ENCODE measurements around the gene ALG2. TPM values are rescaled to one million over a fixed set of nuclear protein-coding genes. Genes with fewer than 3 reads are reported as not detected.

ALG2 gene
- total and polyA plus RNA-seq, 2 of the 4 experiments (the other 2 are of a cell fraction), result 36.4 to 38.4 TPM

DNA sequence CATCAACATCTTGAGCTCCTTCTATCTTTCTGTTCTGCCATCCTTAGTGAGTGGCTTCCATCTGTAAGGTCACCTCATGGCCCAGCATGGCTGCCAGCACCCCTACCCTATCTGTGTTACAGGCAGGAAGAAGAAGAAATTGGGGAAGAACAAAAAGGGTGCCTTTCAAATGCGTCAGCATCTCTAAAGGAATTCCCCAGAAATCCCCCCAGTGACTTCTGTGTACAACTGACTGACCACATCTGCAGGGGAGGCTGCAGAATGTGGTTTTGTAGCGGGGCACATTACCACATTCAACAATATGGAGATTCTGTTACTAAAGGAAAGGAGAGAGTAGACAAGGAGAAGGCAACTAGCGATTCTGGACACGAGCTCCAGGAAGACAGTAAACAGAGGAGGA lies 40.1 kb downstream of the ALG2 start:
- Histone ChIP-seq H3K4me2 (ENCODE audit: low read depth, low read length) (no peak overlapping the region), H2AK5ac (ENCODE audit: low read depth, low read length) (no peak overlapping the region), H2BK120ac (ENCODE audit: low read depth, low read length) (no peak overlapping the region), H3K9me1 (ENCODE audit: insufficient read depth, low read length) (peaks cover 6% of the 10 kb centered on the region; the same call in 1 of the 2 replicates), H4K5ac (ENCODE audit: low read depth, low read length) (no peak overlapping the region), H3K9me3 (ENCODE audit: control insufficient read depth, insufficient read depth, low read length) (no peaks in the 10 kb centered on the region), H3K27ac (ENCODE audit: insufficient read depth, low read length) (no peak overlapping the region), H4K91ac (ENCODE audit: insufficient read depth, low read depth, low read length) (no peak overlapping the region), H3K79me1 (ENCODE audit: low read depth in 1 of 2, low read length in 2 of 2) (no peaks in the 10 kb centered on the region), H2BK15ac (ENCODE audit: low read depth, low read length) (0 out of 3 replicates have a peak overlapping the region, but pooled peaks have one; percentile 11), H4K20me1 (ENCODE audit: insufficient read depth, low read length) (no peaks in the 10 kb centered on the region), H3K4me1 (ENCODE audit: control insufficient read depth, insufficient read depth, low read length) (peaks cover 8% of the 10 kb centered on the region), H3K56ac (ENCODE audit: extremely low read depth, insufficient read depth, low read length) (no peak overlapping the region), H3K18ac (ENCODE audit: low read depth, low read length) (no peak overlapping the region), H3K23ac (ENCODE audit: low read depth, low read length) (no peak overlapping the region), H2BK5ac (ENCODE audit: low read depth, low read length, poor library complexity, severe bottlenecking) (no peak overlapping the region), H2AFZ (replicated peaks; ENCODE audit: low read length, poor library complexity) (no peak overlapping the region), H3K14ac (replicated peaks; ENCODE audit: low read depth, low read length) (no peak overlapping the region), H2AK9ac (replicated peaks; ENCODE audit: low read depth, low read length, poor library complexity) (no peak overlapping the region), H3K27me3 (ENCODE audit: control insufficient read depth, insufficient read depth, low read length) (no peaks in the 10 kb centered on the region), H4K8ac (ENCODE audit: low read depth in 2 of 2, low read length in 2 of 2) (peak overlapping the region in 1 of 2 experiments; percentile 53; a peak in 1 of 4 replicates), H3K9ac (ENCODE audit: low read depth, low read length) (no peak overlapping the region), H3K4ac (ENCODE audit: low read depth, low read length) (no peak overlapping the region), H3K4me3 (ENCODE audit: insufficient read depth, low read depth, low read length) (no peak overlapping the region), H3K36me3 (ENCODE audit: control insufficient read depth, insufficient read depth, low read length) (no peaks in the 10 kb centered on the region), H2BK20ac (ENCODE audit: low read depth, low read length) (no peak overlapping the region)
- ChIA-PET POLR2A (ENCODE audit: unreplicated experiment) (interaction anchor here (0.6 kb wide), 1 partner anchor 428 kb away, joined by 5 read pairs; no protein-coding TSS in a partner anchor), CTCF (interaction anchor here (0.6 to 1.2 kb wide), 5 partner anchors 9 to 1409 kb away, joined by 3 to 7 read pairs (median 4); no protein-coding TSS in a partner anchor)
- no CpG with 5 or more reads among the region's 4 CpGs for WGBS, 2 experiments (ENCODE audit: extremely low coverage in 2 of 2, insufficient read length in 1 of 2)
- intact Hi-C loops (cut with micrococcal nuclease) (loop anchor here (5.0 to 10.0 kb wide), 4 partner anchors 83 to 1243 kb away; partner anchors contain the start of gene MSANTD3), dilution Hi-C loops (cut with HindIII; ENCODE audit: low sequenced_read_pairs, unreplicated experiment) (no loop called here), in situ Hi-C loops (cut with MboI; ENCODE audit: low sequenced_read_pairs) (loop anchor here (10.0 to 25.0 kb wide), 4 partner anchors 623 to 1406 kb away; partner anchors contain the start of gene CAVIN4)
- TF ChIP-seq, protein P1, sequence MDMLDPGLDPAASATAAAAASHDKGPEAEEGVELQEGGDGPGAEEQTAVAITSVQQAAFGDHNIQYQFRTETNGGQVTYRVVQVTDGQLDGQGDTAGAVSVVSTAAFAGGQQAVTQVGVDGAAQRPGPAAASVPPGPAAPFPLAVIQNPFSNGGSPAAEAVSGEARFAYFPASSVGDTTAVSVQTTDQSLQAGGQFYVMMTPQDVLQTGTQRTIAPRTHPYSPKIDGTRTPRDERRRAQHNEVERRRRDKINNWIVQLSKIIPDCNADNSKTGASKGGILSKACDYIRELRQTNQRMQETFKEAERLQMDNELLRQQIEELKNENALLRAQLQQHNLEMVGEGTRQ (IDR thresholded peaks at IDR 0.05; ENCODE audit: low read depth, low read length), result no peak
- TF ChIP-seq FOS (IDR thresholded peaks at IDR 0.05; ENCODE audit: low read depth, low read length) (no peak), NFE2L2 (IDR thresholded peaks at IDR 0.05; ENCODE audit: low read depth, low read length) (no peak), MAZ (IDR thresholded peaks at IDR 0.05; ENCODE audit: borderline replicate concordance, low read depth, low read length) (no peak)
- TF ChIP-seq, protein P2, sequence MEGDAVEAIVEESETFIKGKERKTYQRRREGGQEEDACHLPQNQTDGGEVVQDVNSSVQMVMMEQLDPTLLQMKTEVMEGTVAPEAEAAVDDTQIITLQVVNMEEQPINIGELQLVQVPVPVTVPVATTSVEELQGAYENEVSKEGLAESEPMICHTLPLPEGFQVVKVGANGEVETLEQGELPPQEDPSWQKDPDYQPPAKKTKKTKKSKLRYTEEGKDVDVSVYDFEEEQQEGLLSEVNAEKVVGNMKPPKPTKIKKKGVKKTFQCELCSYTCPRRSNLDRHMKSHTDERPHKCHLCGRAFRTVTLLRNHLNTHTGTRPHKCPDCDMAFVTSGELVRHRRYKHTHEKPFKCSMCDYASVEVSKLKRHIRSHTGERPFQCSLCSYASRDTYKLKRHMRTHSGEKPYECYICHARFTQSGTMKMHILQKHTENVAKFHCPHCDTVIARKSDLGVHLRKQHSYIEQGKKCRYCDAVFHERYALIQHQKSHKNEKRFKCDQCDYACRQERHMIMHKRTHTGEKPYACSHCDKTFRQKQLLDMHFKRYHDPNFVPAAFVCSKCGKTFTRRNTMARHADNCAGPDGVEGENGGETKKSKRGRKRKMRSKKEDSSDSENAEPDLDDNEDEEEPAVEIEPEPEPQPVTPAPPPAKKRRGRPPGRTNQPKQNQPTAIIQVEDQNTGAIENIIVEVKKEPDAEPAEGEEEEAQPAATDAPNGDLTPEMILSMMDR (conservative IDR thresholded peaks at IDR 0.05; ENCODE audit: low read depth, low read length), result no peak
- DNase-seq (peak; percentile 72), ATAC-seq (ENCODE audit: low read depth) (no peak)
- BruUV-seq (replicated peaks), result no TSS peak
